Cardiac muscle cell (in vitro differentiated cells and primary cell): ENCODE results near the gene CTAGE8. TPM values are rescaled to one million over a fixed set of nuclear protein-coding genes. Genes with fewer than 3 reads are reported as not detected.
"Not testable (repeated sequence)": the region's sequence is repeated elsewhere in the genome, so short reads cannot be mapped to it uniquely, and the experiment has no call there.

Experiments
- DNase-seq, 2 donors: peaks; one replicate each; pipeline versions ENCODE4 v3.0.0 to v3.0.0-alpha.2; 2010 to 2017; ENCODE audit warnings: low read depth in 1 of 2, low spot score in 1 of 2
- H3K27ac ChIP-seq: fragments of 200-600 bp; sonication (generic); 2 replicates; pipeline ENCODE4 v1.5.1; 2016
- H3K27me3 ChIP-seq: fragments of 200-600 bp; sonication (generic); 2 replicates; pipeline ENCODE4 v1.6.0; 2016; ENCODE audit warnings: control low read depth
- H3K36me3 ChIP-seq: fragments of 200-600 bp; sonication (generic); 2 replicates; pipeline ENCODE4 v1.5.1; 2016; ENCODE audit warnings: control low read depth
- H3K4me1 ChIP-seq: fragments of 200-600 bp; sonication (generic); 2 replicates; pipeline ENCODE4 v1.8.1; 2017; ENCODE audit warnings: low read depth, mild to moderate bottlenecking, mixed run types
- H3K4me3 ChIP-seq: fragments of 200-600 bp; sonication (generic); 2 replicates; pipeline ENCODE4 v1.5.1; 2016; ENCODE audit warnings: mild to moderate bottlenecking
- H3K9me3 ChIP-seq: fragments of 200-600 bp; sonication (generic); 2 replicates; pipeline ENCODE4 v1.5.1; 2017; ENCODE audit warnings: low read depth, mild to moderate bottlenecking, control low read depth
- polyA plus RNA-seq: library from polyadenylated mRNA; unstranded; fragments of >200 nt; fragmentation: Nextera tagmentation; extraction: Ambion mirVana; gene quantifications from 2 replicates; pipeline ENCODE4 v1.2.1, GENCODE V29; 2016
- total RNA-seq: library from RNA; depleted of rRNA; stranded (reverse); fragments of >200 nt; gene quantifications from 2 replicates; pipeline ENCODE4 v1.2.3, GENCODE V29; 2016

CTAGE8 gene
- total and polyA plus RNA-seq, 2 experiments from 2014 or later = not detected

DNA sequence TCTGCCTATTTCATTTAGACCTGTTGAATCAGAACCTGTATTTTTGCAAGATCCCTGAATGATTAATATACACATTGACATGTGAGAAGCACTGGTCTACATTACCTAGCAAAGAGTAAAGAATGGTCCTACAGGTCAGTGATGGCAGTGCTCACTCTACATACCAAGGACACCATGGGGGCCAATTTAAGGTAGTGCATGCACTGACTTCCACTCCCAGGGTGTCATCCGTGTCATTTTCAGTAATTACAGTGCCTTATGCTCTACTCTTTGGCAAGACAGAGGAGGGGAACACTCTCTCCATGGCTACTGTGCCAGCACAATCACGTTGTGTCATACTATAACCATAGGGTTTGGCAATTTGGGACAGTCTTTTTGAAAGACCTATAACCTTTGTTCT, 23.7 kb downstream of the CTAGE8 start:
- not testable (repeated sequence) for H3K27me3 ChIP-seq, H3K9me3 ChIP-seq, DNase-seq

DNA sequence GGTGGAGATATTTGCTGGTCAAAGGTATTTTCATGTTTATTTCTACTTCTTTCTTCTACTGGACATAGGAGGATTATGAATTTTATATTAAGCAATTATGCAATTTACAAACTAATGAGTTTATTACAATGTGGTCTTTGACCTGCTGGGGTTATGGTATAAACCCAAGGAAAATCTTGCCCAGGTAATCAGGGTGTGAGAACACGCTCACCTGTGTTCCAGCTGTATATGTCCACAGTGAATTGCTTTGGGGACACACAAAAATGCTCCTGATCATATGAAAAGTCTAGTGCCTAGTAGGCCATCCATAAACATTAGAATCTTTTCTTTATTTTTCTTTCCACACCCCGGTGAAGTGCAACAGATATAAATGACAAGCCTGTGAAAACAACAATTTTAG, 29.7 kb downstream of the CTAGE8 start, which contains the start of gene OR2A42:
OR2A42 (minus strand) TSS at position 241 of the 400 bp plus-strand sequence. CDS start 6,762 bp downstream, outside the sequence.
- not testable (repeated sequence) for H3K4me3 ChIP-seq, H3K9me3 ChIP-seq, H3K27me3 ChIP-seq, H3K4me1 ChIP-seq, H3K36me3 ChIP-seq, DNase-seq, H3K27ac ChIP-seq

More for the DNA sequence above, 23.7 kb downstream of the CTAGE8 start:
- H3K4me1 ChIP-seq, H3K27ac ChIP-seq, H3K4me3 ChIP-seq, H3K36me3 ChIP-seq: not testable (repeated sequence)

DNA sequence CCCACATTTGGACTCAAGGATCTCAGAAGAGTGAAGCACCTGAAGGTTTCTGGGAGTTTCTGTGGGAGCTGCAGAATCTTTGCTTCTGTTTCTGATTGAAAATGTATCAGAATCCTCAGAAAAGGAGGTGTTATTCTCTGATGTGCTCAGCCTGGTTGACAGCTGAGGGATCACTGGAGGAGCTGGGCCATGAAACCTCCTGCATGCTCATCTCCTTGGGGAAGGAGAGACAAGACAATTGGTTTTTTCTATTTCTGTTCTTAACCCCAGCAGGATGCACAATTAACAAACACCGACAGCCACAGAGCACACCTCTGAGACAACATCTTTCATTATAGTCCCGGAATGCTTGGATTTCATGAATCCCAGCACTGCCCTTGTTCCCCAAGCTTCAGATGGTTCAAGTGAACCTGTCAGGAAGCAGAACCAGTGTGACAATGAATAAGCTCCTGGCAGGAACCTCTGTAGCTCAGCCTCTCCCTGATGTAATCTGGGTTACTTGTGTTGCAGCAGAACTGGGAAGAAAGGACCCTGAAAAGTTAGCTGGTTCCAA, 30.5 kb downstream of the CTAGE8 start:
- not testable (repeated sequence) for H3K27me3 ChIP-seq, H3K4me1 ChIP-seq, H3K36me3 ChIP-seq, DNase-seq, H3K9me3 ChIP-seq, H3K4me3 ChIP-seq, H3K27ac ChIP-seq

DNA sequence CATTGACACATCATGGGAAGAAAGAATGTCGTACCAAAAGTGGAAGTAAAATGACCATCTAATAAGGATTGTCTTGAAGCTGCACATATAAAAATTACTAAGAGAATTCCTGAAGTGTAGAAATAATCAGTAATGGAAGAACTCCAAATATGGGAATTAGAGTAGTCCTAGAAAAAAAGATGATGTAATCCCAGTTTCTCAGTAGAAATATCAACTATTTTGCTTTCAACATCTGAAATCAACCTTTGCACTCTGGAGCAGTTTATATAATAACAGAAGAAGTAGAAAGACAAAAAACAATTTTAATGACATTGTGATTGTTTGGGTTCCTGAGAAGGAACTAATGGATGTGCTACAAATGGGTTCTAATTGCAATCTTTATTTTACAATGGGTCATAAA, 36.0 kb downstream of the CTAGE8 start:
- H3K9me3 ChIP-seq, DNase-seq, H3K36me3 ChIP-seq, H3K4me1 ChIP-seq, H3K4me3 ChIP-seq, H3K27ac ChIP-seq, H3K27me3 ChIP-seq: not testable (repeated sequence)

DNA sequence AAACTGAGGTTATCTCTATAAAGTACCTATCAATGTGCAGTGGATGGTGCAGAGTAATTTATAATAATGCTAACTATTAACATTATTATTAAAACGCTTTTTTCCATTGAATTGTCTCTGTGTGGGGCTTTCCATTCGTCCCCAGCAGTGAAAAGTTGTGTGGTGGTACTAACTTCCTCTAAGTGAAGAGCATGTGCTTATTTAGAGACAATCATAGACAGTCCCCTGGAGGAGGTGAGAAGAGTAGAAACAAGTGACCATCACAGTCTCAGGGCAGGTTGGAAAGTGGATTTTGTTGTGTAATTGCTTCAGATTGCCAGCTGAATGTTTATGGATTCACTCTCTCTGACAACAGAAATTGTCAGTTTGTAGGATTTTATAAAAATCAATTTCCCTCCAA, 38.1 kb downstream of the CTAGE8 start:
- not testable (repeated sequence) for H3K9me3 ChIP-seq, H3K27me3 ChIP-seq, DNase-seq, H3K4me1 ChIP-seq, H3K27ac ChIP-seq, H3K36me3 ChIP-seq, H3K4me3 ChIP-seq

DNA sequence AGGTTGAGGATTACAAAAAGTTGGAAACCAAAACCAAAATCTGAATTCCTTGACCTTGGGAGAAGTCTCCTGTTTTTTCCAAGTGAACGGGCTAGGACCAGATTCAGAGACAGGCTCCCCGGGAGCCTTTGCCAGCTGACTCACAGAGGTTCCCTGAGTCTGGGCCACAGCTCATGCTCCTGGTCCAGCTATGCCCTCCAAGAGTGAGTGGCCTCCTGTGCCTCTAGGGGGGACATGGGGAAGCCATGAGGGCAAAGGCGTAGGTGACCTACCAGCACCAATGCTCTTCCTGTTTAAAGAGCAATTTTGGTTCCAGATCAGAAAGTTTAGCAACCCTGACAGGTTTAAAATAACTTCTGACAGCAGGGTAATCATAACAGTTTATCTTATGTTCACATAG, 40.3 kb downstream of the CTAGE8 start:
- H3K27me3 ChIP-seq, H3K9me3 ChIP-seq, DNase-seq, H3K4me1 ChIP-seq, H3K36me3 ChIP-seq, H3K27ac ChIP-seq, H3K4me3 ChIP-seq: not testable (repeated sequence)

DNA sequence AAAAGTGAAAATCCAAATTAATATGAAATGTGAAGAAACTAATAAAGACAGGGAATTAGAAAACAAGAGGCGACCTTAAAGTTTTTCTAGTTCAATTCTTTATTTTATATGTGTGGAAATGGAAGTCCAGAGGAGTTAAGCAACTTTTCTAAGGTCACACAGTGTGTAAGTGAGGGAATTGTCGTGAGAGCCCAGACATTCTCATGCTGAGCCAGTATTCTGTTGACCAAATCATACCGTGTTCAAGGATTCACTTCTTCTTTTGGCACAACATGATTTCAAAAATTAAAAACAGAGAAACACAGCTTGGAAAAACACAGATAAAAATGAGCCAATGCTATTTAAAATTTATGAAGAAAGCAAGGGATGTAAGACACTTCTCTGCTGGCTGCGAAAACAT, 42.2 kb downstream of the CTAGE8 start:
- H3K9me3 ChIP-seq, H3K36me3 ChIP-seq, DNase-seq, H3K4me3 ChIP-seq, H3K4me1 ChIP-seq, H3K27ac ChIP-seq, H3K27me3 ChIP-seq: not testable (repeated sequence)

DNA sequence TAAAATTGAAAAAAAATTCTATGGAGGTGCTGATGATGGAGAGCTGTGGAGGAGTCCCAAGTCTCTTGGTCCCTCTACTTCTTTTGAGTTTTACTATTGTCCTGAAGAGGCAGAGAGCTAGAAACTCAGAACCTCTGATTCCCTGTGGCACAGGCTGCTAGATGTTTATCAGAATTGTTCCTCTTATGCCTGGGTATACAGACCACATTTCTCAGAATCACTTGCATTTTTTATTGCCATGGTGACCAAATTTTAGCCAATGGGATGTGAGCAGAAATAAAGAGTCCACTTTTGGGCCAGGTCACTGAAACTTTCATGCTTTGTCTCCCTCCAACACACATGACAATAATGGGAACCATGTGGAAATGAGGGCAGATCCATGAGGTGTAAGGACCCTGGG, 45.4 kb downstream of the CTAGE8 start:
- H3K4me3 ChIP-seq, H3K27ac ChIP-seq, H3K27me3 ChIP-seq, DNase-seq, H3K36me3 ChIP-seq, H3K4me1 ChIP-seq, H3K9me3 ChIP-seq: not testable (repeated sequence)

DNA sequence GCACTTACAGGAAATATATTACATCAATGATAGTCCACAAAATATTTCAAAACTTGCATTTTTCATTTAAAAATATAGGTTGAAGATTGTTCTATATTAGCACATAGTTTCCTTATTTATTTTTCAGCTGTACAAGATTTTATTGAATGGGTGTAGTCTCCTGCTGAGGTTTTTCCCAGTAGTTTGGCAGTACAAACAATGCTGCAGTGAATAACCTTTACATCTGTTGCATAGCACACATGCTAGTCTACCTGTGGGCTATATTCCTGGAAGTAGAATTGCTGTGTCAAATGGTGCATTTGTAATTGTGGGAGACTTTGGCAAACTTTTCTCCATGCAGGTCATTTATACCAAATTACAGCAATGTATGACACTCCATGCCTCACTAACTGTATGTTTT, 48.6 kb downstream of the CTAGE8 start:
- H3K4me1 ChIP-seq, H3K36me3 ChIP-seq: not testable (repeated sequence)

DNA sequence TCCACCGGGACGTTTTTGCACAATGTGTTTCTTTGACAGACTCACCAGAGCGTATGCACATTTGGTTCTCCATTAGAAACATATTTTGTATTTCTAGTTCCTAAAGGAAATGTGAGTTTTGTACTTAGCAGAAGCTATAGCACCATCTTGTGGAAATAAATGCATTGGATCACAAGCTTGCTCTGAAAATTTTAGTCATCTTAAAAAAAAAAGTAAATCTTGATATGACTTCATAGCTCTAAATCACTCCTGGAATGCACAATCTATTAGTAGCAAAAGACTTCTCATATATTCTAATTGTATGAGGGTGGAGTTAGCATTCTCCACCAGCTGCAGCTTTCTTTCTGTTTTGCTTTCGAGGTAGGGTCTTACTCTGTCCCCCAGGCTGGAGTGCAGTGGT, 49.9 kb downstream of the CTAGE8 start:
- not testable (repeated sequence) for H3K9me3 ChIP-seq, H3K36me3 ChIP-seq, DNase-seq, H3K4me1 ChIP-seq, H3K27me3 ChIP-seq, H3K4me3 ChIP-seq, H3K27ac ChIP-seq

More for the DNA sequence above, 48.6 kb downstream of the CTAGE8 start:
- DNase-seq, H3K9me3 ChIP-seq, H3K27me3 ChIP-seq, H3K4me3 ChIP-seq, H3K27ac ChIP-seq: not testable (repeated sequence)

DNA sequence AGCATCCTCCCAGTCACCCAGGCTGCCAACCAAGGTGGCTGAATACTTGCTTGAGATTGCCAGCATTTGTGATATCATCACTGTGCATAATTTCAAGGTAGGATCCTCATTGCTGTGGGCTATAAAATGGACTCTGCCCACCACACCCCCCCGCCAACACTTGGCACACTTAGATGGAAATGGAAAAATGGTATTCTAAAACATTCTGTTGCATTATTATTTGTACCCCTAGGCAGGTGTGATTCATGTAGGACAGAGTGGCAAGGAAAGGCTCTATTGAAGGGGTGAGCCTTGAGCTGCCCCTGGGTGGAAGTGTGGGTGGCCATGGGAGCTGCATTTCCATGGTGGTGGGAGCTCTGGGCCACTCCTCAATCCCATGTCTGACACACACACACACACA, 50.5 kb downstream of the CTAGE8 start:
- not testable (repeated sequence) for H3K9me3 ChIP-seq, DNase-seq, H3K27ac ChIP-seq, H3K4me1 ChIP-seq, H3K4me3 ChIP-seq, H3K27me3 ChIP-seq, H3K36me3 ChIP-seq

DNA sequence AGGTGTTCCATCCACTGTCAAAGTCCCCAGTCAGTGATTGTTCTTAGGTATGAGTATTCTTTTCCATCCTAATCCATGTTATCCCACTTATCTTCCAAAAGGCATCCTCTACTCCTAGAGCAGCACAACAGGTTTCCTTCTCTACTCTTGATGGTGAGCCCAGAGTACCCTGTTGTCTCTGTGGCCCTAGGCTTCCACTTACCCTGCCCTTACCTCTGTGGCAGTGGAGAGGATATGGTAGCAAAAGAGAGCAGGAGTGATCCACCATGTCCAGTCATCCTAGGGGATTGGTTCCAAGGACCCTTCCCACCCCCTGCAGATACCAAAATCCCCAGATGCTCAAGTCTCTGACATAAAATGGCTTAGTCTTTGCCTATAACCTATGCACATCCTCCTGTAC, 51.9 kb downstream of the CTAGE8 start:
- DNase-seq, H3K4me1 ChIP-seq, H3K36me3 ChIP-seq, H3K27ac ChIP-seq, H3K9me3 ChIP-seq, H3K4me3 ChIP-seq, H3K27me3 ChIP-seq: not testable (repeated sequence)
